Panc1 (cell line): Measurements from ENCODE around the gene UFD1. TPM values are rescaled to one million over a fixed set of nuclear protein-coding genes. Genes with fewer than 3 reads are reported as not detected.

Source experiments
- ATAC-seq: fragments of 200-7000 bp; cut with Tn5 transposase; 2 replicates; pipeline ENCODE4 v1.9.1; 2020; ENCODE audit warnings: mild to moderate bottlenecking, moderate library complexity
- BruUV-seq: library from RNA; stranded (reverse); fragments of 400-500 nt; replicated peaks from 2 replicates; lab custom pipeline; 2021; lab: Mats Ljungman, UMichigan
- CTCF ChIA-PET: fragments of 300-600 bp; sonication (Branson Sonifier 250); formaldehyde crosslinking; loops from one replicate; lab custom pipeline; 2022; ENCODE audit warnings: antibody characterized with exemption; lab: Charles Lee
- POLR2A ChIA-PET: fragments of 300-600 bp; sonication (Branson Sonifier 250); formaldehyde crosslinking; loops from one replicate; lab custom pipeline; 2022; ENCODE audit warnings: antibody characterized with exemption; lab: Charles Lee
- DNase-seq: peaks from one replicate; pipeline ENCODE4 v3.0.0-alpha.2; 2010; ENCODE audit warnings: low read depth, low spot score
- H3K27ac ChIP-seq: 2 replicates; pipeline ENCODE4 v1.5.1; 2011; ENCODE audit warnings: mild to moderate bottlenecking, low read length, inconsistent platforms
- H3K27me3 ChIP-seq: fragments of 200-500 bp; sonication (Bioruptor generic); 2 replicates; pipeline ENCODE4 v1.6.0; 2014; ENCODE audit warnings: low read length, inconsistent platforms; ENCODE audit not compliant: control insufficient read depth, insufficient read depth
- H3K36me3 ChIP-seq: fragments of 200-500 bp; sonication (Bioruptor generic); 2 replicates; pipeline ENCODE4 v1.5.1; 2014; ENCODE audit warnings: inconsistent platforms, mild to moderate bottlenecking, low read length, moderate library complexity; ENCODE audit not compliant: control insufficient read depth, insufficient read depth
- H3K4me1 ChIP-seq: 2 replicates; pipeline ENCODE4 v1.5.1; 2011; ENCODE audit warnings: inconsistent platforms, mild to moderate bottlenecking, low read length, moderate library complexity; ENCODE audit not compliant: control insufficient read depth, insufficient read depth
- H3K4me3 ChIP-seq, 2 experiments: 2 replicates each; pipeline ENCODE4 v1.5.1; 2011 to 2012; ENCODE audit warnings: low read depth in 2 of 2, low read length in 2 of 2, mild to moderate bottlenecking in 2 of 2, inconsistent platforms in 1 of 2, moderate library complexity in 1 of 2
- H3K9me3 ChIP-seq: fragments of 200-500 bp; sonication (Bioruptor generic); 2 replicates; pipeline ENCODE4 v1.5.1; 2014; ENCODE audit warnings: low read depth, mild to moderate bottlenecking, inconsistent platforms, low read length, moderate library complexity; ENCODE audit not compliant: control insufficient read depth, insufficient read depth
- CTCF ChIP-seq: fragments of 450-650 bp; IDR thresholded peaks from 2 replicates; pipeline ENCODE4 v1.5.1; 2017; ENCODE audit warnings: mild to moderate bottlenecking
- POLR2AphosphoS5 ChIP-seq: IDR thresholded peaks from 2 replicates; pipeline ENCODE4 v1.6.1; 2012; ENCODE audit warnings: mild to moderate bottlenecking, low read depth, low read length, moderate library complexity
- REST ChIP-seq, 2 experiments: IDR thresholded peaks; 2 replicates each; pipeline ENCODE4 v1.6.1; 2011 to 2012; ENCODE audit warnings: low read depth in 2 of 2, control low read depth in 1 of 2, low read length in 1 of 2, mild to moderate bottlenecking in 1 of 2, moderate library complexity in 1 of 2; ENCODE audit not compliant: insufficient read depth in 1 of 2
- SIN3A ChIP-seq: IDR thresholded peaks from 2 replicates; pipeline ENCODE4 v1.6.1; 2012; ENCODE audit warnings: low read depth, mild to moderate bottlenecking, low read length, moderate library complexity, borderline replicate concordance; ENCODE audit not compliant: insufficient read depth
- TCF7L2 ChIP-seq: IDR thresholded peaks from 2 replicates; pipeline ENCODE4 v1.6.1; 2011; ENCODE audit warnings: mild to moderate bottlenecking, low read depth, low read length, inconsistent platforms
- in situ Hi-C: cut with HindIII; loops from 2 replicates; pipeline ENCODE4 v1.10.0; 2016; ENCODE audit warnings: low sequenced_read_pairs, low pct_unique_long_range_greater_than_20kb
- intact Hi-C: fragments of 100-400 bp; cut with micrococcal nuclease; formaldehyde crosslinking; loops from one replicate; pipeline ENCODE4 v1.10.0; 2022; ENCODE audit not compliant: unreplicated experiment
- total RNA-seq: library from RNA; stranded (reverse); gene quantifications from one replicate; pipeline ENCODE4 v1.2.1, GENCODE V29; 2021; ENCODE audit not compliant: unreplicated experiment

Gene UFD1
- total RNA-seq, 1 experiment from 2014 or later: 82.8 TPM

- ChIA-PET POLR2A (no interaction called here), CTCF (no interaction called here)
- no TSS peak for BruUV-seq
- H3K36me3 ChIP-seq: no peaks in the 10 kb centered on the region
- no peak for TF ChIP-seq REST (IDR thresholded peaks at IDR 0.05; ENCODE audit: insufficient read depth in 1 of 2, low read depth in 2 of 2, low read length in 1 of 2)
- TF ChIP-seq CTCF: no peak
- no peak for TF ChIP-seq SIN3A
- TF ChIP-seq POLR2AphosphoS5: no peak
- TF ChIP-seq TCF7L2: no peak
- intact Hi-C loops (loop anchor here (10.0 kb wide), 1 partner anchor 102 kb away; no protein-coding TSS in a partner anchor), in situ Hi-C loops (no loop called here)
- no peaks in the 10 kb centered on the region for H3K9me3 ChIP-seq
- H3K4me1 ChIP-seq: no peaks in the 10 kb centered on the region
- no peaks in the 10 kb centered on the region for H3K27me3 ChIP-seq
- ATAC-seq: peak; percentile 33; the same call in 1 of the 2 replicates
- H3K4me3 ChIP-seq: no peak overlapping the region
- no peak for DNase-seq
- H3K27ac ChIP-seq: no peak overlapping the region
These were observed 43.3 kb upstream of the UFD1 start for GRCh38 chr22:19522190-19522880.

- TF ChIP-seq CTCF (no peak), REST (IDR thresholded peaks at IDR 0.05; ENCODE audit: insufficient read depth in 1 of 2, low read depth in 2 of 2, low read length in 1 of 2) (no peak), POLR2AphosphoS5 (no peak), TCF7L2 (no peak), SIN3A (no peak)
- no peaks in the 10 kb centered on the region for H3K9me3 ChIP-seq
- intact Hi-C loops (loop anchor here (10.0 kb wide), 1 partner anchor 104 kb away; no protein-coding TSS in a partner anchor), in situ Hi-C loops (no loop called here)
- H3K27ac ChIP-seq: no peak overlapping the region
- BruUV-seq: no TSS peak
- ChIA-PET POLR2A (no interaction called here), CTCF (no interaction called here)
- H3K4me1 ChIP-seq: no peaks in the 10 kb centered on the region
- no peaks in the 10 kb centered on the region for H3K27me3 ChIP-seq
- ATAC-seq (no peak), DNase-seq (no peak)
- H3K36me3 ChIP-seq: no peaks in the 10 kb centered on the region
- H3K4me3 ChIP-seq: no peak overlapping the region
These were observed 41.7 kb upstream of the UFD1 start for GRCh38 chr22:19520566-19521305.
